ENCODE data around the gene DMBT1. TPM values are rescaled to one million over a fixed set of nuclear protein-coding genes. Genes with fewer than 3 reads are reported as not detected.

The DMBT1 gene
- polyA plus RNA-seq (2013, experiment 1 of 4): not detected
- not detected for polyA plus RNA-seq (2013, experiment 2 of 4)
- polyA plus RNA-seq (2013, experiment 3 of 4): not detected
- polyA plus RNA-seq (2013, experiment 4 of 4): not detected

GRCh38 chr10:122560279-122560804 lies at the start of gene DMBT1:
Gene DMBT1, plus strand, starts transcription at chr10:122560754. Its CDS starts 17 bp downstream, at chr10:122560771.
- H3K4me3 ChIP-seq (ENCODE audit: insufficient read depth, low read depth, low read length): no peak within 1 kb of the TSS
- 90 to 93% methylated on average over 4 of the region's 4 CpGs for WGBS, 2 experiments
- H3K27me3 ChIP-seq (ENCODE audit: control insufficient read depth, insufficient read depth, low read length, poor library complexity, severe bottlenecking): no peaks in the 10 kb centered on the region
- H3K27ac ChIP-seq (ENCODE audit: insufficient read depth, low read depth, low read length, poor library complexity, severe bottlenecking): no peak within 1 kb of the TSS
- no peaks in the 10 kb centered on the region for H3K9me3 ChIP-seq (ENCODE audit: control insufficient read depth, low read length)
- H3K4me1 ChIP-seq (ENCODE audit: control insufficient read depth, insufficient read depth, low read length): no peaks in the 10 kb centered on the region
- no peaks in the 10 kb centered on the region for H3K36me3 ChIP-seq (ENCODE audit: control insufficient read depth, insufficient read depth, low read length)

- Histone ChIP-seq H3K9me3 (ENCODE audit: control insufficient read depth, low read length) (no peaks in the 10 kb centered on the region), H3K27ac (ENCODE audit: insufficient read depth, low read depth, low read length, poor library complexity, severe bottlenecking) (no peak overlapping the region), H3K36me3 (ENCODE audit: control insufficient read depth, insufficient read depth, low read length) (no peaks in the 10 kb centered on the region), H3K4me1 (ENCODE audit: control insufficient read depth, insufficient read depth, low read length) (peaks cover 4% of the 10 kb centered on the region), H3K4me3 (ENCODE audit: insufficient read depth, low read depth, low read length) (no peak overlapping the region), H3K27me3 (ENCODE audit: control insufficient read depth, insufficient read depth, low read length, poor library complexity, severe bottlenecking) (no peaks in the 10 kb centered on the region)
- whole genome bisulfite sequencing, 2 experiments: 92 to 94% methylated on average over 4 of the region's 4 CpGs
Observed at GRCh38 chr10:122513053-122513452, 47.5 kb upstream of the DMBT1 start.

DNA sequence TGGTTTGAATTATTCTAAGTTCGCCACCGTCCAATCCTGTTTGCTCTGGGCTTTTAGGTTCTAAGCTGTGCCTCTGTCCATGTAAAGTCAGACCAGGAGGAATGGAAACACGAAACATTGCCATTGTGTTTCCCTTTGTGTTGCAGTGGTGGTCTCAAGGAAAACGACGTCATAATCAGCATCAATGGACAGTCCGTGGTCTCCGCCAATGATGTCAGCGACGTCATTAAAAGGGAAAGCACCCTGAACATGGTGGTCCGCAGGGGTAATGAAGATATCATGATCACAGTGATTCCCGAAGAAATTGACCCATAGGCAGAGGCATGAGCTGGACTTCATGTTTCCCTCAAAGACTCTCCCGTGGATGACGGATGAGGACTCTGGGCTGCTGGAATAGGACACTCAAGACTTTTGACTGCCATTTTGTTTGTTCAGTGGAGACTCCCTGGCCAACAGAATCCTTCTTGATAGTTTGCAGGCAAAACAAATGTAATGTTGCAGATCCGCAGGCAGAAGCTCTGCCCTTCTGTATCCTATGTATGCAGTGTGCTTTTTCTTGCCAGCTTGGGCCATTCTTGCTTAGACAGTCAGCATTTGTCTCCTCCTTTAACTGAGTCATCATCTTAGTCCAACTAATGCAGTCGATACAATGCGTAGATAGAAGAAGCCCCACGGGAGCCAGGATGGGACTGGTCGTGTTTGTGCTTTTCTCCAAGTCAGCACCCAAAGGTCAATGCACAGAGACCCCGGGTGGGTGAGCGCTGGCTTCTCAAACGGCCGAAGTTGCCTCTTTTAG lies 46.3 kb upstream of the DMBT1 start:
- no peaks in the 10 kb centered on the region for H3K36me3 ChIP-seq (ENCODE audit: control insufficient read depth, insufficient read depth, low read length)
- H3K27ac ChIP-seq (ENCODE audit: insufficient read depth, low read depth, low read length, poor library complexity, severe bottlenecking): no peak overlapping the region
- H3K4me1 ChIP-seq (ENCODE audit: control insufficient read depth, insufficient read depth, low read length): peaks cover 4% of the 10 kb centered on the region
- H3K9me3 ChIP-seq (ENCODE audit: control insufficient read depth, low read length): no peaks in the 10 kb centered on the region
- no peak overlapping the region for H3K4me3 ChIP-seq (ENCODE audit: insufficient read depth, low read depth, low read length)
- no peaks in the 10 kb centered on the region for H3K27me3 ChIP-seq (ENCODE audit: control insufficient read depth, insufficient read depth, low read length, poor library complexity, severe bottlenecking)
- WGBS, 2 experiments: 95% methylated on average over 22 of the region's 22 CpGs

DNA sequence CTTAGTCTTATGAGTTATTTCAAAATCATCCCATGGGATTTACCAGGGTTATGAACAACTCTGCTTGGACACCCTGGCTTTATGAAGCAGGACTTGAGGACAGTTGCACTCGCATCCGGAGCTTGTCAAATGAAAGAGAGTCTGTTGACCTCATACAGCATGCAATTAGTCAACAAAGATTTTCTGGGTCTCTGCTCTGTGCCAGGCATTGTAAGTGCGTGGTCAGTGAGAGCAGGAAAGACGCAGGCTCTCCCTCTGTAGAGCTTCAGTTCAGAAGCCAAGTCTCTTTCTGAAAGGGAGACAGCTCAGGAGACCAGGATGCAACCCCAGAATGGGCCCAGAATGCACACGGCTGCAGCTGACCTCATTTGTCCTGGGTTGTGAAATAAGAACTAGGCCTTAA lies 45.5 kb upstream of the DMBT1 start:
- Histone ChIP-seq H3K4me1 (ENCODE audit: control insufficient read depth, insufficient read depth, low read length) (peaks cover 4% of the 10 kb centered on the region), H3K9me3 (ENCODE audit: control insufficient read depth, low read length) (no peaks in the 10 kb centered on the region), H3K27me3 (ENCODE audit: control insufficient read depth, insufficient read depth, low read length, poor library complexity, severe bottlenecking) (no peaks in the 10 kb centered on the region), H3K4me3 (ENCODE audit: insufficient read depth, low read depth, low read length) (no peak overlapping the region), H3K27ac (ENCODE audit: insufficient read depth, low read depth, low read length, poor library complexity, severe bottlenecking) (no peak overlapping the region), H3K36me3 (ENCODE audit: control insufficient read depth, insufficient read depth, low read length) (no peaks in the 10 kb centered on the region)
- 95 to 96% methylated on average over 5 of the region's 5 CpGs for WGBS, 2 experiments

DNA sequence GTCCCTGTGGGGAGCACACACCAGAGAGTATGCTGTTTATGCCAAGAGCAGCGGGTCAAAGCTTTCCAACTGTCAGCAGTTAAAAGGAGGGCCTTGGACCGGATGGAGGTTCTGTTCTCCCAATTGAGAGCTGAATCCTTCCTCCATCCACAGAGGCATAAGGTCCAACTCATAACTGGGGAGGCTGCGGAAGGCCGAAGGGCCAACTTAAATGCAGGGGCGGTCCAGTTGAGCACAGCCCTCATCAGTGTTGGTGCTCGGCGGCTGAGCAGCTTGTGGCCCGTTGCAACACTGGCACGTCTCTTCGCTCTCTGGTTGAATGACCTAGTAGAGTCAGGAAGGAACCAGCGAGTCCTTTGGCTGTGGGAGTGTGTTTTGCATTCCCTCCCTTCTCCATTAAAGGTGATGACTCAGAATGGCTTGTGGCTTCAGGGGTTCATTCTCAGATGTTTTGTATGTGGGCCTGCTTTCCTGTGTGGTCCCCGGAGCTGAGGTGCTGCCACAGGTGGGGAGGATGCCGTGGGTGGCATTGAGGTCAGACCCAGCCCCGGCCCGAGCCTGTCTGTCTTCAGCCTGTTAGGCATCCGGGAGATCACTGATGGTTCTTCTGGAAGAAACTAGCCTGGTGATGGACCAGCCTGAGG lies 44.8 kb upstream of the DMBT1 start:
- H3K36me3 ChIP-seq (ENCODE audit: control insufficient read depth, insufficient read depth, low read length): no peaks in the 10 kb centered on the region
- H3K9me3 ChIP-seq (ENCODE audit: control insufficient read depth, low read length): no peaks in the 10 kb centered on the region
- no peaks in the 10 kb centered on the region for H3K4me1 ChIP-seq (ENCODE audit: control insufficient read depth, insufficient read depth, low read length)
- WGBS, 2 experiments: 92 to 94% methylated on average over 16 of the region's 16 CpGs
- H3K27ac ChIP-seq (ENCODE audit: insufficient read depth, low read depth, low read length, poor library complexity, severe bottlenecking): no peak overlapping the region
- no peak overlapping the region for H3K4me3 ChIP-seq (ENCODE audit: insufficient read depth, low read depth, low read length)
- no peaks in the 10 kb centered on the region for H3K27me3 ChIP-seq (ENCODE audit: control insufficient read depth, insufficient read depth, low read length, poor library complexity, severe bottlenecking)

DNA sequence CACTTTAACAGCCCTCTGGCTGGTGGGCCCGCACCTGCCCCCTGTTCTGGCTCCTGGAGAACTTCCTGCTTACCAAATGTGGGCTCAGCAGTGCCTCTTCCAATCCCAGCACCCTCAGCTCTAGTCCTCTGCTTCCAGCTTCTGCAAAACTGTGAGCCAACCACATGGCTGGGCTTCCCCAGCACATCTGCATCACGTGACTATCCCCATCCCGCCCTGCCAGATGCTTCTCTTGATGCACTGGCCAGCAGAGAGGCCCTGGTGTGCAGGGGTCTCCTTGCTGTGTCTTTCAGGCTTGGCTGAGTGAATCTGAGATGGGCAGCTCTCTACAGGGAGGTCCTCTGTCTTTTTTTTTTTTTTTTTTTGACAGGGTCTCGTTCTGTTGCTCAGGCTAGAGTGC lies 43.8 kb upstream of the DMBT1 start:
- no peaks in the 10 kb centered on the region for H3K27me3 ChIP-seq (ENCODE audit: control insufficient read depth, insufficient read depth, low read length, poor library complexity, severe bottlenecking)
- WGBS, 2 experiments: 87 to 91% methylated on average over 4 of the region's 4 CpGs
- no peaks in the 10 kb centered on the region for H3K36me3 ChIP-seq (ENCODE audit: control insufficient read depth, insufficient read depth, low read length)
- H3K4me1 ChIP-seq (ENCODE audit: control insufficient read depth, insufficient read depth, low read length): no peaks in the 10 kb centered on the region
- no peak overlapping the region for H3K4me3 ChIP-seq (ENCODE audit: insufficient read depth, low read depth, low read length)
- H3K9me3 ChIP-seq (ENCODE audit: control insufficient read depth, low read length): no peaks in the 10 kb centered on the region
- H3K27ac ChIP-seq (ENCODE audit: insufficient read depth, low read depth, low read length, poor library complexity, severe bottlenecking): no peak overlapping the region

GRCh38 chr10:122519144-122519543 lies 41.4 kb upstream of the DMBT1 start:
- Histone ChIP-seq H3K36me3 (ENCODE audit: control insufficient read depth, insufficient read depth, low read length) (no peaks in the 10 kb centered on the region), H3K4me1 (ENCODE audit: control insufficient read depth, insufficient read depth, low read length) (no peaks in the 10 kb centered on the region), H3K27ac (ENCODE audit: insufficient read depth, low read depth, low read length, poor library complexity, severe bottlenecking) (no peak overlapping the region), H3K27me3 (ENCODE audit: control insufficient read depth, insufficient read depth, low read length, poor library complexity, severe bottlenecking) (no peaks in the 10 kb centered on the region), H3K9me3 (ENCODE audit: control insufficient read depth, low read length) (no peaks in the 10 kb centered on the region), H3K4me3 (ENCODE audit: insufficient read depth, low read depth, low read length) (no peak overlapping the region)
- WGBS, 2 experiments: 87 to 90% methylated on average over 7 of the region's 7 CpGs

DNA sequence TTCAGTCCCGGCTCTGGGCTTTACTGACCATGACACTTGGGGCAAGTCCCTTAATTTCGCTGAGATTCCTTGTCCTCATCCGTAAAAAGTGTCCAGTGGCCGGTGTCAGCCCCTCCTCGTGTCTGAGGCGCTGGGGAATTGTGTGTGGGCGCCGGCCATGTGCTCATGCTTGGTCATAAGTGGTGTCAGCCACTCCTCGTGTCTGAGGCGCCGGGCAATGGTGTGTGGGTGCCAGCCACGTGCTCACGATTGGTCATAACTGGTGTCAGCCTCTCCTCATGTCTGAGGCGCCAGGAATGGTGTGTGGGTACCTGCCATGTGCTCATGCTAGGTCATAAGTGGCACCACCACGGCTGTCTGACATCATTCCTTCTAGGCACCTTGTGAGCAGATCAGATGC lies 40.7 kb upstream of the DMBT1 start:
- 95% methylated on average over 15 of the region's 15 CpGs for whole genome bisulfite sequencing, 2 experiments
- no peaks in the 10 kb centered on the region for H3K36me3 ChIP-seq (ENCODE audit: control insufficient read depth, insufficient read depth, low read length)
- no peak overlapping the region for H3K4me3 ChIP-seq (ENCODE audit: insufficient read depth, low read depth, low read length)
- H3K27ac ChIP-seq (ENCODE audit: insufficient read depth, low read depth, low read length, poor library complexity, severe bottlenecking): no peak overlapping the region
- no peaks in the 10 kb centered on the region for H3K9me3 ChIP-seq (ENCODE audit: control insufficient read depth, low read length)
- H3K27me3 ChIP-seq (ENCODE audit: control insufficient read depth, insufficient read depth, low read length, poor library complexity, severe bottlenecking): no peaks in the 10 kb centered on the region
- H3K4me1 ChIP-seq (ENCODE audit: control insufficient read depth, insufficient read depth, low read length): no peaks in the 10 kb centered on the region

DNA sequence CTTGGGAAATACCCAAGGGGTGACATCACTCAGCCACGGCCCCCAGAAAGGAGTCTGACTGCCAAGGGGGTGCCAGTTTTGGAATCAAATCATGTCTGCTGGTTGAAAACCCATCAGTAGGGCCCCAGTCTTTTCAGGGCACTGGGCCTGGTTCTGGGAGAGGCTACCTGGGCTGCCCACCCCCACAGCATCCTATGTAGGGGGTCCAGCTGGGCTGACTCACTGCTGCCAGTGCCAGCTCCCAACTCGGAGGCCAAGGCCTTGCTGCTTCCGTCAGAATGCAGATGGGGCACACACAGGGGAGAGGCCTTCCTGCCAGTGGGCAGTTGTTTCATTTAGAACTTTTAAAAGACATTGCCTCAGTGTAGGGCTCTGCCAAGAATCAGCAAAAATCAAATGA lies 39.5 kb upstream of the DMBT1 start:
- Histone ChIP-seq H3K9me3 (ENCODE audit: control insufficient read depth, low read length) (no peaks in the 10 kb centered on the region), H3K36me3 (ENCODE audit: control insufficient read depth, insufficient read depth, low read length) (no peaks in the 10 kb centered on the region), H3K4me3 (ENCODE audit: insufficient read depth, low read depth, low read length) (no peak overlapping the region), H3K27ac (ENCODE audit: insufficient read depth, low read depth, low read length, poor library complexity, severe bottlenecking) (no peak overlapping the region), H3K27me3 (ENCODE audit: control insufficient read depth, insufficient read depth, low read length, poor library complexity, severe bottlenecking) (no peaks in the 10 kb centered on the region), H3K4me1 (ENCODE audit: control insufficient read depth, insufficient read depth, low read length) (no peaks in the 10 kb centered on the region)
- 90 to 91% methylated on average over 3 of the region's 3 CpGs for WGBS, 2 experiments

DNA sequence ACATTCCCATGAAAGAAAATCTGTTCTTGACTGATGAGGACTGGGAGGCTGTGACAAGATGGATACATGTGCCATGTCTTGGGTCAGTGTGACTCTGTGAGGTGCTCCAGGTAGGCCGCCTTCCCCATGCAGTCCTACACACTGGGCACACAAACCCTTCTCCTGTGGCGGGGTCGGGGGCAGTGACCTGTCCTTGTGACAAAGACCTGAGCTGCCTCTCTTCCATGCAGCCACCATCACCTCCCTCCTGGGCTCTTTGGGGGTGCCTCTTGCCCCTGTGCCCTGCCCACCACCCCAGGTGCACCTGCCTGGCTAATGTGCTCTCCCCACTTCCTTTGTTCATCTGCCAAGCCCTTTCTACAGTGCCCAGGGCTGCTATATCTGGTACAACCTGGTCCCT lies 35.7 kb upstream of the DMBT1 start:
- WGBS, 2 experiments: 91 to 92% methylated on average over 3 of the region's 3 CpGs
- Histone ChIP-seq H3K36me3 (ENCODE audit: control insufficient read depth, insufficient read depth, low read length) (no peaks in the 10 kb centered on the region), H3K27me3 (ENCODE audit: control insufficient read depth, insufficient read depth, low read length, poor library complexity, severe bottlenecking) (no peaks in the 10 kb centered on the region), H3K4me1 (ENCODE audit: control insufficient read depth, insufficient read depth, low read length) (no peaks in the 10 kb centered on the region), H3K9me3 (ENCODE audit: control insufficient read depth, low read length) (no peaks in the 10 kb centered on the region), H3K27ac (ENCODE audit: insufficient read depth, low read depth, low read length, poor library complexity, severe bottlenecking) (no peak overlapping the region), H3K4me3 (ENCODE audit: insufficient read depth, low read depth, low read length) (no peak overlapping the region)

All from ectodermal cell (in vitro differentiated cells).